Activated T-helper 9 cell treated with anti-CD3 and anti-CD28 coated beads, Interleukin-2, amount 50 U/mL, for 16 hours (primary cell): Measurements from ENCODE around the gene TSPAN14.
"Not testable (repeated sequence)": the region's sequence is repeated elsewhere in the genome, so short reads cannot be mapped to it uniquely, and the experiment has no call there.

Experiments used
- DNase-seq: peaks from one replicate; pipeline ENCODE4 v3.0.0-alpha.2; 2020; ENCODE audit warnings: low read depth

The TSPAN14 gene

DNA sequence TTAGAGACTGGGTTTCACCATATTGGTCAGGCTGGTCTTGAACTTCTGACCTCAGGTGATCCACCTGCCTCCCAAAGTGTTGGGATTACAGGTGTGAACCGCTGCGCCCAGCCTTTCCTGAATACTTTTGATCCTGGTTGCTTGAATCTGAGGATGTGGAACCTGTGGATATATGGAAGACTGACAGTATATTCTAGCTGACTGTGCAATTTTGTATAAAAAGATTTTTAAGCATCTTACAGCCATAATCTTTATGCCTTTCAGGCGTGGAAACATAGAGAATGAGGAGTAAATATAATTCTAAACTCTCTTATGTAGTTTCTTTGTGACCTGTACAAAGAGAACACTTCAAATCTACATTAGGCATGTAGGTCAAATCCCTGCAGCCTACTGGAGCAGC is 16.2 kb downstream of the TSPAN14 start:
- DNase-seq, result no peak

DNA sequence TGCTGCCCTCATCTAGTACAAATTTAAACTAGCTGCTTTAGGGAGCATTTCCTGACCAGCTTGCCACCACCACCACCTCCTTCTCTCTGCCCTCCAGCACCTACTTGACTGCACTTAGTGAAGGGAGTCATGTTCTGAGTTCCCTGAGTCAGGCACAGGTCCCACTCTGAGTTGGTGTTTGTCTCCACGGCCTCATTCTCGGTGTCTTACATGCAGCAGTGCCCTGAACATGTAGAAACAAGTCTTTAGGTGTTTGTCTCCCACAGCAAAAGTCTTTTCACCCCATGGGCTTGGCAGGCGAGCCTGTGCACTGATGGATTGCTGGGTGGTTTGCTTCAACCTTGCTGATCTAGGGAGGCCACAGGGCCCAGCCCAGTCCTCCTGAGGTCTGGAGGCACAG is 16.9 kb downstream of the TSPAN14 start:
- no peak for DNase-seq

- peak; percentile 34 for DNase-seq
Observed at GRCh38 chr10:80471715-80472233, 17.7 kb downstream of the TSPAN14 start.

DNA sequence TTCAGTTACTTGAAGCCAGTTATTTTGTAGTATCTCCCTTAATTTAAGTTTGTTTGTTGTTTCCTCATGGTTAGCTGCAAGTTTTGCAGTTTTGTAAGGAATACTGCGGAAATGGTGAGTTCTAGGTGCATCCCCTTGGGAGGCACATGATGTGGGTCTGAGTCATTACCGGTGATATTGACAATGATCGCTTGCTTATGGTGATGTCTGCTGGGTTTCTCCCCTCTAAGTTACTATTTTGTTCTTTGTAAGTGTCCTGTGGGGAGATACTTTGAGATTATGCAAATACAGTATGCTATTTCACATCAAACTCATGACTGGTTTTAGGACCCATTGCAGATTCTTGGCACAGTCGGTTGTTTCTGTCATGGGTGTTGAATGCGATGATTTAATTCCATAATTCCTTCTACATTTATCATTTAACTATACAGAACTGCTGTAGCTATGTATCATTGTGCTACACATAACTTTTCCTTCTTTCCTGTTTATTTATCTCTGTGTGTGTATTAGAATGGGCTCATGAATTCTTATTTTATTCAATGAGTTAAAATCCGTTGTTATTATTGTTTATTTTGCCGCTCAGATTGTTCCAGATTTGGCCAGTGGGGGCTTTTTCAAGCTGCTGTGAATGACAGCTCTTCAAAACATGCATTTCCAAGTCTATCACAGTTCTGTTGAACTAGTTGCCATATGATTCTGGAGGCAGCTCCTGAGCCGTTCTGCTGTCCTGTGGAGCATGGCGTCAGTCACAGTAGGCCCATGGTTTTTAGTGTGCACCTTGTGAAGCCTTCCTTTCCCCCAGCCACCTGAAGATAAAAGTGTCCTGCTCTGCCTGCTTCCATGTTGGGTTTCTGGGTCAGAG is 18.4 kb downstream of the TSPAN14 start:
- no peak for DNase-seq

GRCh38 chr10:80473096-80473657 is 19.1 kb downstream of the TSPAN14 start:
- DNase-seq, result no peak

- DNase-seq, result no peak
Observed at GRCh38 chr10:80473692-80474596, 19.8 kb downstream of the TSPAN14 start.

DNA sequence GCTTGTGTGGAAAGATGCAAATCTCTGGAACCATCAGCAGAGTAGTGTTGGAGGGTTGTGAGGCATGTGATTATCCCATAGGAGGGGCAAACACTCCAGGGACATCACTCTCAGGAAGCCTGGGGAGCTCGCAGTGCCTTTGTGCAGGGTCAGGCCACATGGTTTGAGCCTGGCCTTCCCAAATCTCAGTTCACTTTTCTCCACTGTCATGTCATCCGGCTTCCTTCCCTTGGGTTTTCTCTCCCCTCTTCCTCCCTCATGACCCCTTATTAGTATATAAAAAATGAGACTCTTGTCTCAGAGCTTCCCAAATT is 20.4 kb downstream of the TSPAN14 start:
- no peak for DNase-seq

DNA sequence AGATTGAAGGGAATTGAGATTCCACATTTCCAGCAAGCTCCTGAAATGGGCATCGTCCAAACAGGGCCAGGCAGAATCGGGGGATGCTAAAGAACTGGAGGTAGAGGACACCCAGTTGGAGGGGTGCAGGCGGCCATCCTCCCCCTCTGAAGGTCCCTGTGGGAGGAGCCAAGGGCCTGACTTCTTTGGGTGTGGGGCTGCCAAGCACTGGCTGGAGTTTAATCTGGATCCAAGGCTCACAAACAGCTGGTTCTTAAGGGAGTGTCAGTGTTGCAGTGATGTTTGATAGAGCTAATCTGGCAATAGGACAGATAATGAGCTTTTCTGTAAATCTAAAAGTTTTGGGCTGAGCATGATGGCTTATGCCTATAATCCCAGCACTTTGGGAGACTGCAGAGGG is 20.8 kb downstream of the TSPAN14 start:
- DNase-seq, result no peak

GRCh38 chr10:80475641-80476040 is 21.5 kb downstream of the TSPAN14 start:
- DNase-seq, result not testable (repeated sequence)

DNA sequence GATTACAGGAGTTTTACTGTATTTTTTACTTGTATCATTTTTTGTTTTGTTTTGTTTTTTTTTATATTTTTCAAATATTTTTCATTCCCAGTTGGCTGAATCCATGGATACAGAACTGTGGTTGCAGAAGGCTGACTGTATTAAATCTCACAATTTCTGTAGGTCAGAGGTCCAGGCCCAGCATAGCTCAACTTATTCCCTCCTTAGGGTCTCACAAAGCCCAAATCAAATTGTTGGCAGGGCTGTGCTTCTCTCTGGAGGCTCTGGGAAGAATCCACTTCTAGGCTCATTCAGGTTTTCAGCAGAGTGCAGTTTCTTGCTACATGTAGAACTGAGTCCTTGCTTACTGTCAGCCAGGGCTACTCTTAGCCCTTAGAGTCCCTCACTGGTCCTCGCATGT is 22.6 kb downstream of the TSPAN14 start:
- no peak for DNase-seq

DNA sequence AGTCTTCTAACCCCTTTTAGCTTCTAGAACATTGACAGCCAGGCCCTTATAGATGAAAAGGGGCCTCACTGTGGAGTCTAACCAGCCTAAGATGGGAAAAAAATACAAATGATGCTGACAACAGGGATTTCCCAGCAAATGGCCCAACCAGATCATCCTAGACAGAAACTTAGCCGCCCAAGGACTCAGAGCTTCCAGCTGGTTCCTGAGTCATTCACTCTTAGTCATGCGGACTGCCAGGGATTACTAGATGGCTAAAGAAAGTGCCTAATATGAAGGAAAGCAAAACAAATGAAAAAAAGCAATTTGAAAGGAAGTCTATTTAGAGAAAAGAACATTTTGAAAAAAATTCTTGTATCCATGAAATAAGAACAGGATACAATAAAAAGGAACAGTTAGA is 23.7 kb downstream of the TSPAN14 start:
- DNase-seq, result no peak

GRCh38 chr10:80480373-80480772 is 26.3 kb downstream of the TSPAN14 start:
- DNase-seq, result not testable (repeated sequence)

DNA sequence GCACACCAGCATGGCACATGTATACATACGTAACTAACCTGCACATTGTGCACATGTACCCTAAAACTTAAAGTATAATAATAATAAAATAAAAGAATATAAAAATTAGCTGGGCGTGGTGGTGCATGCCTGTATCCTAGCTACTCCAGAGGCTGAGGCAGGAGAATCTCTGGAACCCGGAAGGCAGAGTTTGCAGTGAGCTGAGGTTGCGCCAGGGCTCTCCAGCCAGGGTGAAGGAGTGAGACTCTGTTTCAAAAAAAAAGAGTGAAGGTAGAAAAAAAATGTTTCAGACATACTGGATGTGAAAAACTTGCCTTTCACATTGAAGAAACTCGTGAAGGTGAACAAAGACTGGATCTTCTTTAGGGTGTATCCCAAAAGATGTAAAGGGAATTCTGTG is 26.7 kb downstream of the TSPAN14 start:
- no peak for DNase-seq

GRCh38 chr10:80484243-80484642 is 30.1 kb downstream of the TSPAN14 start:
- DNase-seq, result no peak

DNA sequence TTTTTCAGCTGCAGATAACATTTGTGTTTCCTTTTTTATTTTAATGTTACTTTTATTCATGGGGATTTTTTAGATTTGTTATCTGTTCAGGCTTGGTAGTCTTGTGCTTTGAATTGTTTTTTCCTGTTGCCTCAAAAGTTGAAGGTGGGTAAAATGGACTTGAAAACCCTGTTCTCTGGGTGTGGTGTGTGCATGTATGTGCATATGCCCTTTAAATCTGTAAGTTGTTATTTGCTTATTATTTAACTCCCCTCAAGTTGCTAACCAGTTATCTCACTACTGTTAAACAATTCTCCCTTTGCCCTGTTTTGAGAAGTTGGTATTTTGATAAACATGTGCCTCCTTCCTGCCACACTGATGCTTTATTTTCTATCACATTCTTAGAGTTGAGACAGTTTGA is 30.6 kb downstream of the TSPAN14 start:
- no peak for DNase-seq

DNA sequence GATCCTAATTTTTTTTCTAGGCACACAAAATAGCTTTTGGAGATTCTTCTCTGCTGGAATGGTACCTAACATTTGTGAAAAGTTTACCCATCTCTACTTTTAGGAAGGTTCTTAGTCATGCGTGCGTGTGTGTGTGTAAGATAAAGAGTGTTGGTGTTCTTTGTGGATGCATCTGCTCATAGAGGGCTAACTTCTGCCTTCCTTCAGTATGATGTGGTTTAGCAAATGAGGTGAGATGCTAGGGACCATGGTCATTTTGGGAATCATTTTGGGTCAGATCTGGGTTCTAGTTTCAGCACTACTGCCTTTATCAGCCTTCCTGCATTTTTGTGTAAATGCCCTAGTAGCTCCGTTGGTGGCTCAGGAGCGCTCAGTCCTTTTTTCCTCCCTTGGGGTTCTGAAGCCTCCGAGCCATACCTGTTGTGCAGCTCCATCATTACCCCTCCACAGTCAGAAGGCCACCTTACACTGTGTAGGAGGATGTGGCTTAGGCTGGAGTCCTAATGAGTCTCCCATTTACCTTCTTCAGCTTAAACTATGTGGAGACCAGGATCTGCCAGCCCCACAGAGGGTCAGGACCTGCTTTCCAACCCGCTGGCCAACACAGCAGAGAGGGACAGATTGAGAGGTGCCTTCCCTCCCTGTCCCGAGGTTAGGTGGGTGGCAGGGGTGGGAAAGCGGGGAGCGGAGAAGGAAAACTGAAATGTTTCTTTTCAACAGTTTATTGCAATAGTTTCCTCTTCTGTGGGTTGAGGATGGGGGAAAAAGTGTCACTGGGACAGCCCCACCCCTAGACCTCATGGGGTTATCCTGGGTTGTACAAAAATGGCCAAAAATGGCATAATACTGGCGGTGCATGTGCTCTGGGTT is 31.2 kb downstream of the TSPAN14 start:
- no peak for DNase-seq

DNA sequence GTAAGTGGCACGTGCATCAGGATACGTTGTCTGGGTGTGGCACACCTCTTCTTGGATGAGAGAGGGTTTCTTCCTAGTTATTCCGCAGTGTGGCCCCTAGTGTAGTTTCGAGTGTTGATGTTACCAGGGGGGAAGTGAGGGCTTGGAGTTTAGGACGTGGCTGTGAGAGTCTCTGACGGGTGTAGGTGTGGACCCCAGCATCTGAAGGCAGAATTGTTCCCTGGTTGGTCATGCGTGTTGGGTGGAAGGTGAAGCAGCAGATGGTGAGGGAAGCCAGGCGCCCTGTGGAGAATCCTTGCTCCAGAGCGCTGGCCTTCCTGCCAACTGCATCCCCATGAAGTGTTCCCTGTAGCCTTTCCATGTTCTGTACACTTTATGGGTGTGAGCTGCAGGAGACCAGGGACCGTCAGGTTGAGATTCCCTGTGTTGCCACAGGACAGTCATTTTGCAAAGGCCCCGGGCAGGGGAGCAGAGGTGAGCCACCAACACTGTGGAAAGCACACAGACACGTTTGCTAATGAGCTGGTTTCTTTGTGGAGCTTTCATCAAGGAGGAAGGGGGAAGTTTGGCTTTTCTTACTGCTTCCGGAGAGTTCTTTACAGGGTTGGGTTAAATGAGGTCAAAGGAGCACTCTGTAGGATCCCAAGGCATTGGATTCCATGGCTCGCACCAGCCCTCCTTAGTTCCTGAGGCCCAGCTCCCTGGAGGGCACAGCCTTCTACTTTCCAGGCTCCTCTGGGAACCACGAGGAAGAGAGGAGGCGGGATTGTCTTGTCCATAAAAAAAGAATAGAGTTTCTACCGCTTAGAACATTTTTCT is 32.0 kb downstream of the TSPAN14 start:
- DNase-seq, result no peak

- DNase-seq, result no peak
Observed at GRCh38 chr10:80486785-80487420, 32.8 kb downstream of the TSPAN14 start.

DNA sequence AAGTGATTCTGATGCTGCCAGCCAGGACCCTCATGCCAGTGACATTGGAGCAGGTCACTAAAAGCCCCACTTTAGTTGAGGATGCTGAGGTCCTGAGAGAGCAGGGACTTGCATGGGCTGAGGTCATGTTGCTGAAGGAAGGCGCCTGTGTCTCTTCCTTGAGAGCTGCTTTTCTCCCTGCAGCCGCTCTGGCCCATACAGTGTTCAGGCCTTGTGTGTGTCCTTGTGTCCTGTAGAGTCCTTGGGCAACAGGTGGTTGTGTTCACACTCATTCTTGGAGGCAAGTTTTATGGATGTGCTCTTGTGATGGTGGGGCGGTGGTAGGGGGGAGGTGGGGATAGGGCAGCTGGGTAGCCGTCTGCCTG is 33.3 kb downstream of the TSPAN14 start:
- no peak for DNase-seq

DNA sequence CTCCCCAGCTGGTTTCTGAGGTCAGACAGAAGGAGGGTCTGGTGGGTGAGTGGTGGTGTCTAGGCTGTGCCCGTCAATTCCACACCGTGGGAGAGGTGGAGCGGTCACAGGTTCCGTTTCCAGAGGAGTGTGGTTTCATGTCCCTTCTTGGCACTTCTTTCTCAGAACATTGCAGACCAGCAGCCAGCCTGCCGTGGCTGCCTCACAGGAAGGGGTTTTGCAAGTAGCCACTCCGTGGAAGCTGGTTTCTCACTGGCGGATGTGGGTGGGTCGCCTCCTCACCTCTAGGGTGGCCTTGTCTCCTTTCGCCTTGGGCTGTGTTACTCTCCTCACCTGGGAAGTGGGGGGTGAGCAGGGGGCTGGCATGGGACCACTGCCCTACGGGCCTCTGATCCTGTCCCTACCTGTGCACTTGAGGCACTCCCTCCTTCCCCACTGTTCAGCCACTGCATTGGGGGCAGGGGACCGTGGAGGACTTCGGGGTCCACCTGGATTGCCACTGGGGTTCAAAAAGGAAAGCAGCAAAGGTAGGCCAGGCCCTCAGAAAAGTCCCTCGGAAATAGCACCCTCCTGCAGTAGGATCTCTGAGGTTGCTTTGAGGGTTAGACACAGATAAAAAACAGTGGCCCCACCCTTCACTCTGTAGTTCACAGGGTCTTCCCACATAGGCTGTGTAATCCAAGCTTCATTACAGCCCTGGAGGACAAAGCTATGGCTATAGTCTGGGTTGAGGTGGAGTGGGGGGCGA is 33.9 kb downstream of the TSPAN14 start:
- DNase-seq, result peak; percentile 31
